NCI-H526 (cell line): Measurements from ENCODE around the gene ZNRF1.
A peak's percentile ranks its signal among the peaks of the same experiment; 100 is the strongest.
"Not testable (repeated sequence)": the region's sequence is repeated elsewhere in the genome, so short reads cannot be mapped to it uniquely, and the experiment has no call there.

Experiments
- DNase-seq, 2 experiments: peaks; one replicate each; lab custom pipeline; 2025; lab: John Stamatoyannopoulos, UW

The ZNRF1 gene

GRCh38 chr16:75080205-75081029 lies 81.6 kb downstream of the ZNRF1 start:
- DNase-seq: no peak

DNA sequence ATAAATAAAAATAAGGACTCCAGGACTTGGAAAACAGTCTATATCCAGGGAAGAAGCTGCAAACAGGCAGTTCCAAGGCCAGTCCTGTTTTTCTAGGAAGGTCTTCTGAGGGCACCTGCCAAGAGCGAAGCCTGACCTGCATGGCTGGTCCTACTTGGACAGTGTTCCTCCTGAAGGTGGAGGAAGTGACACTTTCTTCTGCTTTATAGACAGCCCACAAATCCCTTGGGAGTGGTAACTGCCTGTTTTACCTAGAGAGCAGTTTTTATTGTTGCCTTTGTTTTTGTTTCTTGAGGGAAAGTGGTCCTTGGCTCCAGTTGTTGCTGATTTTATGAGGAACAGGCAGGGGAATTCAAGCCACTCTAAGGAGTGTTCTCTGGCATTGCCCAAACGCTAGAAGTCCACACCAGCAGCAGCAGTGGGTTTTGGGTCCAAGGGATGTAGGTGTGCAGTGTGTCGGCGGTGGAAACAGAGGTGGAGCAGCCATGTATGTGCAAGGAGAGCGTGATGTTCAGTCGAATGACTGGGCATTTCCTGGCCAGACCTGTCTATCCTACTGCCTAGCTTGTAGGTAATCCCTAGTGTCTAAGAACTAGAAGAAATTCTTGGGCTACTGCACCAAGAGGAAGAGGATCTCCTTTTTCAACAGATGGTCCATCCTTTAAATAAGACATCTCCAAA lies 82.5 kb downstream of the ZNRF1 start:
- no peak for DNase-seq

DNA sequence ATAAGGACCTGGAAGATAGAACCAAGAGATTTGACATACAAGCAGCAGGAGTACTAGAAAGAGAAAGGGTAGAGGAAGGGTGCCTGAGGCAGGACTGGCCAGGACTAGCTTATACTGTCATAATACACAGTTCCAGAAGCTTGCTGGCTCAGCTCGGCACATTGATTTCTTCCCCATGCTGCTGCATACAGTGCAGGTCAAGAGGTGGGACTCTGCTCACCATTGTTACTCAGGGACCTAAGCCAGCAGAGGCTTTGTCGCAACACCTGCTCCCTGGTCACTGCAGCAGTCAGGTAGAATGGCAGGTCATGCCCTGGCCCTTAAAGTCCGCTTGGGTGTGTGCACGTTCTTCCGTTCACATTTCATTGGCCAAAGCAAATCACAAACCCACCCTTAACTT lies 85.0 kb downstream of the ZNRF1 start:
- no peak for DNase-seq

- DNase-seq: no peak
These were observed 86.7 kb downstream of the ZNRF1 start for GRCh38 chr16:75085556-75085955.

DNA sequence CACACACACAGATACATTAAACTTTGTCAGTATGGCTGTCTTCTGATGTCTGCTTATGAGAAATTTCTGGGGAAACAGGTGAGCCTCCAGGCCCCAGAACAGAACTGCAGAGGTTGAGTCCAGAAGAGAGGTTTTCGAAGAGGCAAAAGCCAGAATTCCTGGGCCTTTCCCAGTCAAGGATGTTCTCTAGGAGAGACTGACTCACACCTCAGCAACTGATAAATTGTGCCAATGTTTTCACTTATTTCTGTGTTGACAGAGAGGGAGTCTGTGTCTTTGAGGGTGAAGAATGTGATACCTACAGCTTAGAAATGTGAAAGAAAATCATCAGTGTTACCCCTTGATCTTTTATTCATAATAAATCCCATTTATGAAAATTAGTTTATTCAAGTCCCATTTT lies 87.5 kb downstream of the ZNRF1 start:
- no peak for DNase-seq

GRCh38 chr16:75086688-75087374 lies 88.0 kb downstream of the ZNRF1 start:
- DNase-seq: no peak

DNA sequence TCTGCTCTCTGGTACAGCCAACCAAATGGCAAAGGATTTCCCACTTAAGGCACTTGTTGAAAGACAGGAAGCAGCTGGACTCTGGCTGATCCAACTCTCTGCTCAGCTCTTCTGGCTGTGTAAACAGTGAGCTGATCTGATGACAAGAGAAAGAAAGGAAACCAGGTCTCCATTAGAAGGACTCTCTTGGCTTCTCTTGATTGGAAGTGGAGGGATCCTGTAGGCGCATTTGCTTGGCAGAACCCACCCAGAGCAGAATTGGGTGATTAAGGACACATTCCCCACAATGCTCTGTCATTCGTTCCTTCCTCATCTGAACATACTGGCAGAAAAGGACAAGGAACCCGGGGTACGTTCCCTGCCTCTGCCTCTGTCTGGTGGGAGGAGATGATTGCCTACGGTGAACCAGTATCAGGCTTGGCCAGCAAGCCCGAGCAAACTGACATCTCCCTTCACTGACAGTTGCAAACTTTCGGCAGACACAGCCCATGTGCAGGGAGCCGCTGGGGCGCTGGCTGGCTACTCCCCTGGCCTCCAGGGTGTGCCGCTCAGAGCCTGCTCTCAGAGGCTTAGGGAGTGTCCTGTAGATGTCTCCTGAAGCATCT lies 88.7 kb downstream of the ZNRF1 start:
- DNase-seq: no peak

GRCh38 chr16:75088216-75088615 lies 89.4 kb downstream of the ZNRF1 start:
- no peak for DNase-seq

DNA sequence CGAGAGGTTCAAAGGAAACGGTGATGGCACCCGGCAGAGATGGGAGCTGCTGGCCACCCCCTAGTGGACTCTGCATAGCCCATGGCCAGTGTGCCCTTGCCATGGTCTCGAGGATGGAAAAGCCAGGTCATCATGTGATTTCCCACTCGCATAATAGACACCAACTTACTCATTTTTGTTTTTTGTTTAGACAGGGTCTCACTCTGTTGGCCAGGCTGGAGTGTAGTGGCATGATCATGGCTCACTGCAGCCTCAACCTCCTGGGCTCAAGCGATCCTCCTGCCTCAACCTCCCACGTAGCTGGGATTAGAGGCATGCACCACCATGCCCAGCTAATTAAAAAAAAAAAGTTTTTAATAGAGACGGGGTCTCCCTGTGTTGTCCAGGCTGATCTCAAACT lies 90.1 kb downstream of the ZNRF1 start:
- no peak for DNase-seq

DNA sequence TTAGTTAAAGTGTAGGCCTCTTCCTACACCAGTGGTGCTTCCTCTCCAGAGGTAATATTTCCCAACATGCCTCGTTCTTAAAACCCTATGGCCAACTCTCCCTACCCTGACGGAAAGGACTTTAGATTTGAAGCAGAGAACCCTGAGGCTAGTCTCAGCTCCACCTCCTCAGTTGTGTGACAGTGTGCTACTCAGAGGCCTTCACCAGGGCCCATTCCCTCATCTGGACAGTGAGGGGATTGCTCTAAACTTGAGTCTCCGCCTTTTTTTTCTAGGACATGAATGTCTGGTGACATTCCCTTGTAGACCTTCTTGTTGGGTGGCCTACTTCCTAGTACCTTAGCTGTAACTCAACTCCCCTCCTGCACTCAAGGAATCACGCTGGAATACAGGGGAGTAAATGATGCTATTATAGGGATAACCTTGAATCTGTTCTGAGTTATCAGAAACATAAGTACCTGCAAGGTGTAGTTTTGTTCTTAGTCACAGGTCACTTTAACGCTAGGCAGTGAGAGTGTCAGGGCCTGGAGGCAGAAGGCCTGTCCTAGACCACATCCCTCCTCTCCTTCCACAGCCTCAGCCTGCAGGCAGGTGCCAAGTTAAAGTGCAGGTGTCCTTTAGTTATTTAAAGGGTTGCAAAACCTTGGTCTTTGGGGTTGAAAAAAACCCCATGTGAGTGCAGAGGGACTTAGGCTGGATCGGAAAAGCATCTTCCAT lies 90.8 kb downstream of the ZNRF1 start:
- no peak for DNase-seq

- not testable (repeated sequence) for DNase-seq
These were observed 92.1 kb downstream of the ZNRF1 start for GRCh38 chr16:75090899-75091298.

DNA sequence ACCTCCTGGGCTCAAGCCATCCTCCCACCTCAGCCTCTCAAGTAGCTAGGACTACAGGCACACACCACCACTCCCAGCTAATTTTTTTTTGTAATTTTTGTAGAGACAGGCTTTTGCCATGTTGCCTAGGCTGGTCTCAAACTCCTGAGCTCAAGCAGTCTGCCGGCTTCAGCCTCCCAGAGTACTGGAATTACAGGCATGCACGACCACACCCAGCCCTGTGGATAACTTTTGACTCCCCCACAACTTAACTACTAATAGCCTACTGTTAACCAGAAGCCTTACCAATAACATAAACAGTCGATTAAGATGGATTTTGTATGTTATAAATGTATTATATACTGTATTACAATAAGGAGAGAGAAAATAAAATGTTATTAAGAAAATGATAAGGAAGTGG lies 92.8 kb downstream of the ZNRF1 start:
- DNase-seq: not testable (repeated sequence)

DNA sequence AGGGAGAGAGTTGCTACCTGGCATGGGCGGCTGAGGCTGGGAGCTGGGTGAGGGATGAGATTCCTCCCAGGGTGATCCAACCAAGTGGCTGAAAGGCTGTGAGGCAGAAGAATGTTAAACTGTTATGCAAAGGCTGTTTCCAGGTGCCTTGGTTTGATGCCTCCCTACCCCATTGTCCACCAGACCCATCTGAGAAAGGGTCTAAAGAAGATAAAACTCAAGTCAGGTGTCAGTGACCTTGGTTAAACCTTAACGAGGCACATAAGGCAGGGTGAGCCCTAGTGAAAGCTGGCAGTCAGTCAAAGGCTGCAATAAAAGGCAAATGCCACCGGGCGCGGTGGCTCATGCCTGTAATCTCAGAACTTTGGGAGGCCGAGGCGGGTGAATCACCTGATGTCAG lies 94.0 kb downstream of the ZNRF1 start:
- no peak for DNase-seq

DNA sequence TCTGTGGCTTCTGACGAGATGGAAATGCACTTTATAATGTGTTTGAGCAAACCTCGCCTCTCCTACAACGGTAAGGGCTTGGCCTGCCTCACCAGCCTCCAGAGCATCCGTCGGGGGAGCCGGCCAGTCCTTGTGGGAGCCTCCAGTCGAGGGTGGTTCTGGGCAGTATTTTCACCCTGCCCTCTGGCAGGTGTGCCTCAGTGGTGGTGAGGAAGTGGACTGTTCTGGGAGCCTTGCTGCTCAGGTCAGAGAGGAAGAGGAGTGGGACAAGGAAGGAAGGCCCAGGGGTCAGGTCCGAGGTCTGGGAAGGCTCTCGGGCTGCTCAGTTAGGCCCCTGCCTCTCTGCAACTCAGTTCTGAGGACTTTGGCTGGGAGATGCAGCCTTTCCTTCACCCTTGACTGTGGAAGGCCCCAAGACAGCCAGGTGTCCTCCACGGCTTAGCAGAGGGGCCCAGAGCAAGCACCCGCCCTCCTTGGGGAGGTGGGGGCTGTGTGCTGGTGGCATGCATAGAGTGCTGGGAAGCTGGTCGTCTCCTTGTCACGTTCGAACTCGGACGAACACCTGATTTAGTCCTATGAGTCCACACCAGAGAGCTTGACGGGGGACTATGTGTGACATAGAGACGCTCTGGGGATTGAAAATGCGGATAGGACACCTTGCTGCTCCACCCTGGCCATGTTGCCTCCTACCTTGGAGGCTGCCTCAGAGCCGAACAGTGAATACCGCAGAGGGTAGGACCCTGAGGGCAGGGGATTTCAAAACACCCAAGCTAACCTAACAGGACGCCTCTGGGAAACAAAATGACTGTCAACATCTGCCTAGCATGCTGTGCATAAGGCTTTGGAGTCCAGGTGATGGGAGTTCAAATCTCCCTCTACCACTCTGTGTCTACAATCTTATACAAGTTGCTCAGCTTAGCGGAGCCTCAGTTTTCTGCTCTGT lies 95.0 kb downstream of the ZNRF1 start:
- no peak for DNase-seq

- DNase-seq: no peak
These were observed 96.4 kb downstream of the ZNRF1 start for GRCh38 chr16:75095204-75095621.

DNA sequence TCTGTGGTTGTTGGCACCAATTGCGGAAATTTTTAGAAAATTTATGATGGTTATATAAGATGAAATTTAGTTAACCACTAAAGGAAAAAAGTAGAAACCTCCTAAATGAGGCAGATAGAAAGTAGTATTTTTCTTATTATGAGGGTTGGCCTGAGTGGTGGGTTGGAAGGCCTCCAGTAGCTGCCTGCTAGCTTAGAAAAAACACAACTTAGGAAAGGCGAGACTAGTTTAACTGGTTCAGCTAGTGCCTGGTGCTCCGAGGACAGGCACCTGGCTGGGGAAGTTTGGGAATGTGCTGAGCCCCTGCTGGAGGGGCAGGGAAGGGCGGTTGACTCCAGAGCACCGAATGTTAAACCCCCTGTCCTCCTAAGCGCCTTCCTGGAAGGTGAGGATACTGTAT lies 97.8 kb downstream of the ZNRF1 start:
- DNase-seq: peak in 1 of 2 experiments; percentile 48

- no peak for DNase-seq
These were observed 98.5 kb downstream of the ZNRF1 start for GRCh38 chr16:75097191-75097761.

GRCh38 chr16:75097941-75098901 lies 99.4 kb downstream of the ZNRF1 start:
- DNase-seq: no peak

DNA sequence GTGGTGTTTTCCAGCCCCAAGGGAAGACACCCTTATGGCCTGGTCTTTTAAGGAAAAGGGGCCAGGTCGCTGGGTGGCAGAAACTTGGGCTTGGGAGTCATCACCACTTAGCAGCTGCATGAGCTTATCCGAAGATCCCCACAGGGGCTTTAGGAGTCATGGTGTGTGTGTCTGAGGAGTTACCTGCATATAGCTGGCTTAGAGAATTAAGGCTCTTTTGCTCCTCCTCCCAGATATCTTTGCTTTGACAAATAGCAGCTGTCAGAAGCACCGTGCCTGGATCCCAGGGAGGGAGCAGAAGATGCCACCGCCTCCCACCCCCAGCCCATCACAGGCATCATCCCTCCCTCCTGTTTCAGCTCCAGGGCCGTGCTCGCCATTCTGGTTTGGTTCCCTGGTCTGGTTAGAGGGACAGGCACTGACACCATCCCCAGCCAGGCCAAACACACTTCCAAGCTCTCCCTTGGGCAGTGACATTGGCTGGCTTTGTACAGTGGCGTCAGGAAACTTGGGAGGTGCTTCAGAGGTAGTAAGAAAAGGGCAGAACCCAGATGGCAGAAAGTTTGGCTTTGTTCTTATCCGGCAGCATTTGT lies 100.3 kb downstream of the ZNRF1 start:
- no peak for DNase-seq
